Activated naive CD4-positive, alpha-beta T cell (primary cell): Measurements from ENCODE around the gene LCE2D.

Experiments
- DNase-seq, 4 experiments: peaks; one replicate each; lab custom pipeline; 2025; lab: John Stamatoyannopoulos, UW

LCE2D gene

GRCh38 chr1:152697701-152698600, 34.8 kb downstream of the LCE2D start, which contains the start of gene LCE2A:
Gene LCE2A, plus strand, starts transcription at chr1:152698345. Its CDS starts 557 bp downstream, at chr1:152698902.
- DNase-seq: no peak

GRCh38 chr1:152699746-152700145, 36.6 kb downstream of the LCE2D start:
- no peak for DNase-seq

- DNase-seq: no peak
Observed at GRCh38 chr1:152707860-152708259, 44.7 kb downstream of the LCE2D start, which contains the start of gene LCE4A. Gene LCE4A, plus strand, starts transcription at chr1:152708160. Its CDS starts 916 bp downstream, at chr1:152709076.
